GM19099 (cell line): ENCODE measurements around the gene FAM50A.
A peak's percentile ranks its signal among the peaks of the same experiment; 100 is the strongest.

Source experiments
- POLR2A ChIP-seq: IDR thresholded peaks from 3 replicates; pipeline ENCODE4 v1.6.1; 2011; ENCODE audit warnings: low read depth; ENCODE audit not compliant: insufficient read length; ENCODE audit errors: extremely low read depth

Gene FAM50A

GRCh38 chrX:154446430-154446829 lies 2.5 kb downstream of the FAM50A start:
- TF ChIP-seq POLR2A: no peak

- no peak for TF ChIP-seq POLR2A
Measured at GRCh38 chrX:154448484-154448883, 4.5 kb downstream of the FAM50A start.

GRCh38 chrX:154449618-154450017 lies 5.7 kb downstream of the FAM50A start:
- TF ChIP-seq POLR2A: no peak

- TF ChIP-seq POLR2A: no peak
Measured at GRCh38 chrX:154450312-154450711, 6.4 kb downstream of the FAM50A start.

GRCh38 chrX:154452823-154453222 lies 8.9 kb downstream of the FAM50A start:
- no peak for TF ChIP-seq POLR2A

- TF ChIP-seq POLR2A: no peak
Measured at GRCh38 chrX:154457491-154458115, 13.7 kb downstream of the FAM50A start.

GRCh38 chrX:154458116-154458953 lies 14.4 kb downstream of the FAM50A start, which contains the start of gene PLXNA3:
PLXNA3 (plus strand) TSS chrX:154458281; CDS start chrX:154460184, 1,903 bp downstream.
- TF ChIP-seq POLR2A: peak; percentile 78

- no peak for TF ChIP-seq POLR2A
Measured at GRCh38 chrX:154458954-154459778, 15.2 kb downstream of the FAM50A start.

GRCh38 chrX:154459832-154460231 lies 15.9 kb downstream of the FAM50A start:
- TF ChIP-seq POLR2A: no peak

- no peak for TF ChIP-seq POLR2A
Measured at GRCh38 chrX:154460326-154460725, 16.4 kb downstream of the FAM50A start.

GRCh38 chrX:154462396-154462795 lies 18.5 kb downstream of the FAM50A start:
- TF ChIP-seq POLR2A: no peak

- no peak for TF ChIP-seq POLR2A
Measured at GRCh38 chrX:154463611-154464220, 19.8 kb downstream of the FAM50A start.

GRCh38 chrX:154464806-154465365 lies 20.9 kb downstream of the FAM50A start:
- no peak for TF ChIP-seq POLR2A

- no peak for TF ChIP-seq POLR2A
Measured at GRCh38 chrX:154465601-154466000, 21.7 kb downstream of the FAM50A start.
